ENCODE measurements around the gene TGFBR2. TPM values are rescaled to one million over a fixed set of nuclear protein-coding genes. Genes with fewer than 3 reads are reported as not detected.

The TGFBR2 gene
- total and polyA plus RNA-seq, 4 donors: 13.9 to 61.2 (median 33.7) TPM

- TF ChIP-seq ATF3 (IDR thresholded peaks at IDR 0.05): no peak
- no peak for TF ChIP-seq RXRA (IDR thresholded peaks at IDR 0.05)
- no peak for TF ChIP-seq HNF4A (conservative IDR thresholded peaks at IDR 0.05)
- no peak for TF ChIP-seq FOXA2 (IDR thresholded peaks at IDR 0.05)
- TF ChIP-seq TAF1 (conservative IDR thresholded peaks at IDR 0.05): no peak
- no peak for TF ChIP-seq SP1 (IDR thresholded peaks at IDR 0.05)
- no peak for TF ChIP-seq FOXA1 (IDR thresholded peaks at IDR 0.05)
- no peak for TF ChIP-seq MAX (IDR thresholded peaks at IDR 0.05)
Measured at GRCh38 chr3:30671527-30672286, 65.3 kb downstream of the TGFBR2 start (continued).

- WGBS: 97% methylated on average over 4 of the region's 4 CpGs
- peaks cover 4 to 48% (median 23%) of the 10 kb centered on the region in 4 donors for H3K36me3 ChIP-seq (ENCODE audit: control insufficient read depth in 4 of 4, insufficient read depth in 3 of 4, low read depth in 1 of 4, low read length in 3 of 4)
Measured at GRCh38 chr3:30672287-30672735, 65.9 kb downstream of the TGFBR2 start.

DNA sequence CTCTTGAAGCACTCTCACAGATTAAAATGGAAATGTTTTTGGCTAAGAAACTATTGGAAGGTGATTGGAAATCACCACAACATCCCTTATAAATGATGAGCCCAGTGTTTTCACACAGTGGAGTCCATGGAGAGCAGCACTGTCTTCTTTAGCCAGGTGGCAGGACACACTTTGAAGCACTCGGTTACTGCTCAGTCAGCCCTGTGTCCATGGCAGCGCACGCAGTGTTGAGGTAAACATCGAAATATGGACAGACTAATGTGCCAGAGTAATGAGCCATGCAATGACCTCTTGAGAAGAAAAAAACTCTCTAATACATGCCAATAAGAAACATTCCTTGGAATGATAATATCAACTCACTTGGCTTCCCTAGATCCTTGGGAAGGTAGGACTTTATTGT, 66.6 kb downstream of the TGFBR2 start:
- no peak overlapping the region for H3K27ac ChIP-seq (ENCODE audit: low read depth in 1 of 2, low read length in 2 of 2)

More at GRCh38 chr3:30672287-30672735, 65.9 kb downstream of the TGFBR2 start:
- Histone ChIP-seq H3K4me3 (ENCODE audit: low read depth in 1 of 3, low read length in 3 of 3) (no peak overlapping the region), H3K9me3 (ENCODE audit: control insufficient read depth in 4 of 4, low read length in 3 of 4) (no peaks in the 10 kb centered on the region), H3K9ac (ENCODE audit: low read depth in 1 of 2, low read length in 2 of 2) (no peak overlapping the region), H3K27me3 (ENCODE audit: control insufficient read depth in 4 of 4, insufficient read depth in 4 of 4, low read length in 3 of 4) (no peaks in the 10 kb centered on the region), H3K4me1 (ENCODE audit: control insufficient read depth in 4 of 4, insufficient read depth in 4 of 4, low read length in 3 of 4) (no peaks in the 10 kb centered on the region), H3K27ac (ENCODE audit: low read depth in 1 of 2, low read length in 2 of 2) (no peak overlapping the region)
- DNase-seq (ENCODE audit: low spot score): no peak
- TF ChIP-seq FOXA1 (IDR thresholded peaks at IDR 0.05): no peak
- TF ChIP-seq HNF4A (conservative IDR thresholded peaks at IDR 0.05): peak in 1 of 2 donors; percentile 4

GRCh38 chr3:30673425-30674341, 67.3 kb downstream of the TGFBR2 start:
- H3K4me1 ChIP-seq (ENCODE audit: control insufficient read depth in 4 of 4, insufficient read depth in 4 of 4, low read length in 3 of 4): no peaks in the 10 kb centered on the region
- H3K36me3 ChIP-seq (ENCODE audit: control insufficient read depth in 4 of 4, insufficient read depth in 3 of 4, low read depth in 1 of 4, low read length in 3 of 4): peaks cover 6 to 57% (median 27%) of the 10 kb centered on the region in 4 donors
- H3K27ac ChIP-seq (ENCODE audit: low read depth in 1 of 2, low read length in 2 of 2): no peak overlapping the region
- no peak for DNase-seq (ENCODE audit: low spot score)
- H3K27me3 ChIP-seq (ENCODE audit: control insufficient read depth in 4 of 4, insufficient read depth in 4 of 4, low read length in 3 of 4): no peaks in the 10 kb centered on the region
- WGBS: 86% methylated on average over 6 of the region's 6 CpGs
- H3K9ac ChIP-seq (ENCODE audit: low read depth in 1 of 2, low read length in 2 of 2): no peak overlapping the region
- no peak overlapping the region for H3K4me3 ChIP-seq (ENCODE audit: low read depth in 1 of 3, low read length in 3 of 3)
- no peaks in the 10 kb centered on the region for H3K9me3 ChIP-seq (ENCODE audit: control insufficient read depth in 4 of 4, low read length in 3 of 4)
- TF ChIP-seq RAD21 (IDR thresholded peaks at IDR 0.05) (no peak), NR2F2 (IDR thresholded peaks at IDR 0.05) (no peak), RXRA (IDR thresholded peaks at IDR 0.05) (no peak), GABPA (IDR thresholded peaks at IDR 0.05 in 1 of 2, conservative IDR thresholded peaks at IDR 0.05 in 1 of 2) (no peak), HNF4G (IDR thresholded peaks at IDR 0.05) (no peak), JUND (IDR thresholded peaks at IDR 0.05) (no peak), SP1 (IDR thresholded peaks at IDR 0.05) (no peak), MAX (IDR thresholded peaks at IDR 0.05) (no peak), ZBTB33 (IDR thresholded peaks at IDR 0.05) (no peak), TAF1 (conservative IDR thresholded peaks at IDR 0.05) (no peak), YY1 (IDR thresholded peaks at IDR 0.05) (no peak), FOXA1 (IDR thresholded peaks at IDR 0.05) (no peak), EGR1 (IDR thresholded peaks at IDR 0.05; ENCODE audit: low read depth in 2 of 2) (no peak), HNF4A (conservative IDR thresholded peaks at IDR 0.05) (no peak)
- TF ChIP-seq, protein P1, sequence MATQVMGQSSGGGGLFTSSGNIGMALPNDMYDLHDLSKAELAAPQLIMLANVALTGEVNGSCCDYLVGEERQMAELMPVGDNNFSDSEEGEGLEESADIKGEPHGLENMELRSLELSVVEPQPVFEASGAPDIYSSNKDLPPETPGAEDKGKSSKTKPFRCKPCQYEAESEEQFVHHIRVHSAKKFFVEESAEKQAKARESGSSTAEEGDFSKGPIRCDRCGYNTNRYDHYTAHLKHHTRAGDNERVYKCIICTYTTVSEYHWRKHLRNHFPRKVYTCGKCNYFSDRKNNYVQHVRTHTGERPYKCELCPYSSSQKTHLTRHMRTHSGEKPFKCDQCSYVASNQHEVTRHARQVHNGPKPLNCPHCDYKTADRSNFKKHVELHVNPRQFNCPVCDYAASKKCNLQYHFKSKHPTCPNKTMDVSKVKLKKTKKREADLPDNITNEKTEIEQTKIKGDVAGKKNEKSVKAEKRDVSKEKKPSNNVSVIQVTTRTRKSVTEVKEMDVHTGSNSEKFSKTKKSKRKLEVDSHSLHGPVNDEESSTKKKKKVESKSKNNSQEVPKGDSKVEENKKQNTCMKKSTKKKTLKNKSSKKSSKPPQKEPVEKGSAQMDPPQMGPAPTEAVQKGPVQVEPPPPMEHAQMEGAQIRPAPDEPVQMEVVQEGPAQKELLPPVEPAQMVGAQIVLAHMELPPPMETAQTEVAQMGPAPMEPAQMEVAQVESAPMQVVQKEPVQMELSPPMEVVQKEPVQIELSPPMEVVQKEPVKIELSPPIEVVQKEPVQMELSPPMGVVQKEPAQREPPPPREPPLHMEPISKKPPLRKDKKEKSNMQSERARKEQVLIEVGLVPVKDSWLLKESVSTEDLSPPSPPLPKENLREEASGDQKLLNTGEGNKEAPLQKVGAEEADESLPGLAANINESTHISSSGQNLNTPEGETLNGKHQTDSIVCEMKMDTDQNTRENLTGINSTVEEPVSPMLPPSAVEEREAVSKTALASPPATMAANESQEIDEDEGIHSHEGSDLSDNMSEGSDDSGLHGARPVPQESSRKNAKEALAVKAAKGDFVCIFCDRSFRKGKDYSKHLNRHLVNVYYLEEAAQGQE (IDR thresholded peaks at IDR 0.05): no peak

More for the DNA sequence above, 66.6 kb downstream of the TGFBR2 start:
- no peaks in the 10 kb centered on the region for H3K27me3 ChIP-seq (ENCODE audit: control insufficient read depth in 4 of 4, insufficient read depth in 4 of 4, low read length in 3 of 4)
- no peak for DNase-seq (ENCODE audit: low spot score)
- no peak overlapping the region for H3K9ac ChIP-seq (ENCODE audit: low read depth in 1 of 2, low read length in 2 of 2)
- TF ChIP-seq SP1 (IDR thresholded peaks at IDR 0.05): no peak
- no peak for TF ChIP-seq RAD21 (IDR thresholded peaks at IDR 0.05)
- TF ChIP-seq FOXA1 (IDR thresholded peaks at IDR 0.05): no peak
- no peak overlapping the region for H3K4me3 ChIP-seq (ENCODE audit: low read depth in 1 of 3, low read length in 3 of 3)
- H3K36me3 ChIP-seq (ENCODE audit: control insufficient read depth in 4 of 4, insufficient read depth in 3 of 4, low read depth in 1 of 4, low read length in 3 of 4): peaks cover 4 to 54% (median 25%) of the 10 kb centered on the region in 4 donors
- WGBS: 94% methylated on average over 4 of the region's 4 CpGs
- H3K4me1 ChIP-seq (ENCODE audit: control insufficient read depth in 4 of 4, insufficient read depth in 4 of 4, low read length in 3 of 4): no peaks in the 10 kb centered on the region
- no peaks in the 10 kb centered on the region for H3K9me3 ChIP-seq (ENCODE audit: control insufficient read depth in 4 of 4, low read length in 3 of 4)
